GM21825 (cell line): ENCODE data around the gene ANO10.

Experiments
- ATAC-seq: cut with Tn5 transposase; IDR thresholded peaks from one replicate; pipeline ENCODE4 v1.9.1; 2021; ENCODE audit warnings: mild to moderate bottlenecking, moderate library complexity; ENCODE audit not compliant: unreplicated experiment

The ANO10 gene

GRCh38 chr3:43326891-43327581 is 294.8 kb downstream of the ANO10 start:
- ATAC-seq = peak; percentile 57

DNA sequence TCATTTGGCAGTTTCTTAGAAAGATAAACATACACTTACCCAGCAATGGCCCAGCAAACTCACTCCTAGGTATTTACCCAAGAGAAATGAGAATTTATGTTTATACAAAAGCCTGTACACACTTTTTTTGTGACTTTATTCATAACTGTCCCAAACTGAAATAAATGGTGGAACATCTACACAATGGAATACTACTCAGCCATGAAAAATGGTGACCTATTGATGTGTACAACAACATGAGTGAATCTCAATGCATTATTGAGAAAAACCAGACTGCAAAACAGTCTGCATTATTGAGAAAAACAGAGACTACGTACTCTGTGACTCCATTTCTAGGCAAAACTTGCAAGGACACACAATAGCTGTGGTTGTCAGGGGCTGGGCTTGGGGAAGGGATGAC is 298.3 kb downstream of the ANO10 start:
- ATAC-seq = no peak

- ATAC-seq = no peak
These were observed 301.5 kb downstream of the ANO10 start for GRCh38 chr3:43320288-43320687.

- no peak for ATAC-seq
These were observed 302.0 kb downstream of the ANO10 start for GRCh38 chr3:43319794-43320193.

DNA sequence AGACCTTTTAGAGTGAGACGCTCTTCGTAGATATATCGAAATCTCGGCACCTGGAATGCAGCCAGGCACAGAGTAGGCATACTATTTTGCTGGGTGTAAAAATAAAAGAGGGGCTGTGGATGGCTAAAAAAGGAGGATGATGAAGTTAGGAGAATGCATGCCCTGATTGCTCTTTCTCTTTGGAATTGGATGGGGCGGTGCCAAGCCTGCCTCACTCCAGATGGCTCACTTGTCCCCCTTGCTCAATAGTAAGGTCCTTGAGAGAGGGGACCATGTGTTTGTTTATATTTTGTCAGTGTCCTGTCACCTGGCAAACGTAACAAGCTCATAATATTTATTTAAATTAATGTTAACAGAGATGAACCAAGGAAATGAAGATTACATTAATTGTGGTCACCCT is 302.4 kb downstream of the ANO10 start:
- ATAC-seq = no peak

DNA sequence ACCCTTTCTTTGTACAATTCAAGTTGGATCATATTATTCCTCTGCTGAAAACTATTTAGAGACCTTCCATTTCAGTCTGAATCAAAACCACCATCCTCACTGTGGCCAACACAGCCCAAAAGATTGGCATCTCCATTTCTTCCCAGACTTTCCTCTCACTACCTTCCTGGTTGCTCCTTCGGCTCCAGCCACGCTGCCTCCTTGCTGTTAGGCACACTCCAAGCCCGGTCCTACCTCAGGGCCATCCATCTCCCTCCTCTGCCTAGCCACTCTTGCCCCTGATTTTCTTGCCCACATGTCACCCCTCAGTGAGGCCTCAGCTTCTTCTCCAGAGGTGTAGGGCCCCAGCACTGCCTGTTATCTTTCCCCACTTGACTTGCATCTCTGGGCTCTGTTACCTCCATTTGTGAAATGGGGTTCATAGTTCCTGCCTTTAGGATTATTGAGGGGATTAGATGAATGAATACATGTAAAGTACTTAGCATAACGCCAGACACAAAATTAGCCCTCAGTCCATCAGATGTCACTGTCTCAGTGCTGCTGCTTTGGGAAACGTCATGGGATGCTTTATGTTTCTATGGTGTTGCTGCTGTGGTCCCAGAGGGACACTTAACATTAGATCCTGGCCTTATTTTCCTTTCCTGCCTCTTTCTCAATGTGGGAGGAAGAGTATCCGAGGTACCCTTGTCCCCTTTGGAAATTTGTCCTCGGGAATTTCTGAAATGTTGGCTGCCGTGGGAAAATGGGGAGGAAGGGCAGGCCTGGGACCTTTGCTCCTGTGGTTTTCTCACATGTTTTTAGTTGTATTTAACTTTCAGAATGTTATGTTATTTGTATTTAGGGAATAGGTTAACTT is 304.1 kb downstream of the ANO10 start:
- ATAC-seq = no peak

- no peak for ATAC-seq
These were observed 304.9 kb downstream of the ANO10 start for GRCh38 chr3:43316783-43317460.
